GM18861 (cell line): ENCODE measurements around the gene TESK2.
"Not testable (repeated sequence)": the region's sequence is repeated elsewhere in the genome, so short reads cannot be mapped to it uniquely, and the experiment has no call there.

Source experiments
- ATAC-seq: cut with Tn5 transposase; IDR thresholded peaks from one replicate; pipeline ENCODE4 v1.9.1; 2021; ENCODE audit not compliant: unreplicated experiment

The TESK2 gene

GRCh38 chr1:45474194-45474593 is 16.8 kb downstream of the TESK2 start:
- ATAC-seq: not testable (repeated sequence)

GRCh38 chr1:45473302-45473701 is 17.7 kb downstream of the TESK2 start:
- ATAC-seq: no peak

- no peak for ATAC-seq
Observed at GRCh38 chr1:45470306-45470798, 20.6 kb downstream of the TESK2 start.

GRCh38 chr1:45467353-45467752 is 23.6 kb downstream of the TESK2 start:
- ATAC-seq: peak; percentile 45

GRCh38 chr1:45465277-45465676 is 25.7 kb downstream of the TESK2 start:
- ATAC-seq: no peak

GRCh38 chr1:45458894-45459293 is 32.1 kb downstream of the TESK2 start:
- no peak for ATAC-seq

- no peak for ATAC-seq
Observed at GRCh38 chr1:45456531-45456930, 34.4 kb downstream of the TESK2 start.

- ATAC-seq: no peak
Observed at GRCh38 chr1:45455162-45455561, 35.8 kb downstream of the TESK2 start.

- no peak for ATAC-seq
Observed at GRCh38 chr1:45454464-45454863, 36.5 kb downstream of the TESK2 start.

- ATAC-seq: no peak
Observed at GRCh38 chr1:45452503-45452902, 38.5 kb downstream of the TESK2 start.

- no peak for ATAC-seq
Observed at GRCh38 chr1:45448357-45448756, 42.6 kb downstream of the TESK2 start.

- ATAC-seq: no peak
Observed at GRCh38 chr1:45446950-45447672, 43.9 kb downstream of the TESK2 start.

- no peak for ATAC-seq
Observed at GRCh38 chr1:45446530-45446929, 44.4 kb downstream of the TESK2 start.

- ATAC-seq: no peak
Observed at GRCh38 chr1:45444609-45445131, 46.3 kb downstream of the TESK2 start.

GRCh38 chr1:45443580-45444446 is 47.1 kb downstream of the TESK2 start:
- no peak for ATAC-seq

GRCh38 chr1:45442272-45442671 is 48.7 kb downstream of the TESK2 start:
- ATAC-seq: no peak

GRCh38 chr1:45437323-45437722 is 53.6 kb downstream of the TESK2 start:
- no peak for ATAC-seq

GRCh38 chr1:45430490-45430889 is 60.5 kb downstream of the TESK2 start:
- no peak for ATAC-seq

GRCh38 chr1:45429561-45430159 is 61.3 kb downstream of the TESK2 start:
- no peak for ATAC-seq

- ATAC-seq: no peak
Observed at GRCh38 chr1:45423906-45424678, 66.9 kb downstream of the TESK2 start.

GRCh38 chr1:45421935-45422334 is 69.0 kb downstream of the TESK2 start:
- no peak for ATAC-seq
